Right lobe of liver (tissue), 4 donors: ENCODE results near the gene ADGRV1.

Source experiments
- POLR2A ChIP-seq: fragments of 450-650 bp; IDR thresholded peaks from one replicate; pipeline ENCODE4 v1.6.1; 2017; ENCODE audit warnings: antibody characterized with exemption, mild to moderate bottlenecking
- TF ChIP-seq, protein P1 (sequence below), 4 donors: fragments of 200-600 bp in 3 of 4; fragments of 450-650 bp in 1 of 4; IDR thresholded peaks; one replicate each; pipeline versions ENCODE4 v1.5.1 to v1.8.0; 2016 to 2022; ENCODE audit warnings: antibody characterized with exemption in 4 of 4, mild to moderate bottlenecking in 2 of 4
- donor health status: DM: no; HTN: no; CAD: no.
- donor health status: DM: no; HTN: no; CAD: no.
- donor health status: DM: no; HTN: yes; CAD: no.

- TF ChIP-seq, protein P1, sequence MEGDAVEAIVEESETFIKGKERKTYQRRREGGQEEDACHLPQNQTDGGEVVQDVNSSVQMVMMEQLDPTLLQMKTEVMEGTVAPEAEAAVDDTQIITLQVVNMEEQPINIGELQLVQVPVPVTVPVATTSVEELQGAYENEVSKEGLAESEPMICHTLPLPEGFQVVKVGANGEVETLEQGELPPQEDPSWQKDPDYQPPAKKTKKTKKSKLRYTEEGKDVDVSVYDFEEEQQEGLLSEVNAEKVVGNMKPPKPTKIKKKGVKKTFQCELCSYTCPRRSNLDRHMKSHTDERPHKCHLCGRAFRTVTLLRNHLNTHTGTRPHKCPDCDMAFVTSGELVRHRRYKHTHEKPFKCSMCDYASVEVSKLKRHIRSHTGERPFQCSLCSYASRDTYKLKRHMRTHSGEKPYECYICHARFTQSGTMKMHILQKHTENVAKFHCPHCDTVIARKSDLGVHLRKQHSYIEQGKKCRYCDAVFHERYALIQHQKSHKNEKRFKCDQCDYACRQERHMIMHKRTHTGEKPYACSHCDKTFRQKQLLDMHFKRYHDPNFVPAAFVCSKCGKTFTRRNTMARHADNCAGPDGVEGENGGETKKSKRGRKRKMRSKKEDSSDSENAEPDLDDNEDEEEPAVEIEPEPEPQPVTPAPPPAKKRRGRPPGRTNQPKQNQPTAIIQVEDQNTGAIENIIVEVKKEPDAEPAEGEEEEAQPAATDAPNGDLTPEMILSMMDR (IDR thresholded peaks at IDR 0.05): no peak
- no peak for TF ChIP-seq POLR2A
These were observed 537.3 kb downstream of the ADGRV1 start for GRCh38 chr5:91095786-91096385.
